ENCODE measurements around the gene IQSEC2. TPM values are rescaled to one million over a fixed set of nuclear protein-coding genes. Genes with fewer than 3 reads are reported as not detected.
A peak's percentile ranks its signal among the peaks of the same experiment; 100 is the strongest.

IQSEC2 gene
- total and polyA plus RNA-seq, 2 donors (not counting 1 experiment from before 2014, with no cell fraction given): 0.58 to 0.94 TPM

- WGBS (ENCODE audit: insufficient coverage): 65% methylated on average over 2 of the region's 2 CpGs
- peaks cover 0 to 25% of the 10 kb centered on the region in 2 experiments for H3K36me3 ChIP-seq (replicated peaks in 1 of 2; ENCODE audit: control extremely low read depth in 1 of 2, control insufficient read depth in 1 of 2, extremely low read depth in 1 of 2, insufficient read depth in 2 of 2, low read length in 1 of 2)
- no peak overlapping the region for H2AFZ ChIP-seq (ENCODE audit: insufficient read depth, low read depth, low read length, poor library complexity, severe bottlenecking)
- CTCF ChIA-PET: no interaction called here
- peaks cover 31 to 34% of the 10 kb centered on the region in 2 donors for H3K4me1 ChIP-seq (ENCODE audit: control insufficient read depth in 2 of 2, insufficient read depth in 2 of 2, low read length in 2 of 2)
- peak overlapping the region in 1 of 2 donors; percentile 97 for H3K27ac ChIP-seq (ENCODE audit: low read length in 2 of 2)
- no peaks in the 10 kb centered on the region for H3K9me3 ChIP-seq (ENCODE audit: control extremely low read depth in 1 of 3, control insufficient read depth in 2 of 3, insufficient read depth in 1 of 3, low read length in 2 of 3)
- H3K27me3 Mint-ChIP-seq: no peaks in the 10 kb centered on the region
- H3K9ac ChIP-seq (ENCODE audit: low read length): peak overlapping the region; percentile 100
- H3K4me3 Mint-ChIP-seq: peak overlapping the region; percentile 96
- POLR2A ChIA-PET: no interaction called here
- H3K4me1 Mint-ChIP-seq: peaks cover 32% of the 10 kb centered on the region
- H3K27ac Mint-ChIP-seq: peak overlapping the region; percentile 71
- ATAC-seq (ENCODE audit: low read depth): no peak
- no peak for TF ChIP-seq EZH2 (IDR thresholded peaks at IDR 0.05; ENCODE audit: borderline replicate concordance, insufficient read depth, low read depth, low read length, poor library complexity, severe bottlenecking)
- no peak for TF ChIP-seq CTCF (IDR thresholded peaks at IDR 0.05)
- H3K9me3 Mint-ChIP-seq (ENCODE audit: insufficient read depth): no peaks in the 10 kb centered on the region
- H3K4me2 ChIP-seq (replicated peaks; ENCODE audit: low read depth, low read length, poor library complexity, severe bottlenecking): peak overlapping the region; percentile 87
- peaks cover 58% of the 10 kb centered on the region for H4K20me1 ChIP-seq (ENCODE audit: control insufficient read depth, insufficient read depth, low read length, poor library complexity, severe bottlenecking)
- DNase-seq: no peak
- peaks cover 61% of the 10 kb centered on the region for H3K79me2 ChIP-seq (ENCODE audit: control insufficient read depth, insufficient read depth, low read length)
- peak overlapping the region; percentile 12 to 100 (median 96) for H3K4me3 ChIP-seq (ENCODE audit: control extremely low read depth in 1 of 5, extremely low read depth in 1 of 5, insufficient read depth in 1 of 5, low read depth in 2 of 5, low read length in 4 of 5)
- intact Hi-C loops (cut with micrococcal nuclease): loop anchor here (10.0 kb wide), 2 partner anchors 148 to 212 kb away; partner anchors contain the start of gene HSD17B10
- H3K27me3 ChIP-seq (replicated peaks in 1 of 4; ENCODE audit: control extremely low read depth in 1 of 4, control insufficient read depth in 3 of 4, insufficient read depth in 4 of 4, low read length in 3 of 4): no peaks in the 10 kb centered on the region
These were observed 58.2 kb downstream of the IQSEC2 start for GRCh38 chrX:53223068-53223693.

Small RNA genes lying within 50 kb of the gene (small RNA-seq; reads per million reads assigned to genes)
- gene RF00019 (ENCODE audit: insufficient read length, low read depth, low replicate concordance): not detected

Other genes starting within 250 kb of the IQSEC2 start
- gene GPR173, start 232.8 kb downstream of the IQSEC2 start, total RNA-seq: 0.17 TPM in 1 of 2 replicates, not detected in the other
- gene GPR173, start 232.8 kb downstream of the IQSEC2 start, polyA plus RNA-seq: 0.12 and 0.50 TPM in 2 replicates
- gene TSPYL2, start 199.2 kb downstream of the IQSEC2 start, total RNA-seq: 112 and 126 TPM in 2 replicates
- 101 and 223 TPM in 2 replicates for gene TSPYL2, start 199.2 kb downstream of the IQSEC2 start, polyA plus RNA-seq
- gene KANTR, start 187.4 kb downstream of the IQSEC2 start, total RNA-seq: 26.8 and 32.6 TPM in 2 replicates
- 6.7 and 7.8 TPM in 2 replicates for gene KANTR, start 187.4 kb downstream of the IQSEC2 start, polyA plus RNA-seq
- 138 and 157 TPM in 2 replicates for gene KDM5C, start 56.4 kb downstream of the IQSEC2 start, total RNA-seq
- 116 and 129 TPM in 2 replicates for gene KDM5C, start 56.4 kb downstream of the IQSEC2 start, polyA plus RNA-seq
- gene SMC1A, start 141.1 kb upstream of the IQSEC2 start, total RNA-seq: 67.6 and 70.0 TPM in 2 replicates
- gene SMC1A, start 141.1 kb upstream of the IQSEC2 start, polyA plus RNA-seq: 17.3 and 21.8 TPM in 2 replicates
- 1.0 and 1.7 TPM in 2 replicates for gene RIBC1, start 141.3 kb upstream of the IQSEC2 start, total RNA-seq
- gene RIBC1, start 141.3 kb upstream of the IQSEC2 start, polyA plus RNA-seq: 0.91 and 0.95 TPM in 2 replicates
- gene HSD17B10, start 152.8 kb upstream of the IQSEC2 start, total RNA-seq: 48.2 and 49.7 TPM in 2 replicates
- gene HSD17B10, start 152.8 kb upstream of the IQSEC2 start, polyA plus RNA-seq: 35.6 and 66.5 TPM in 2 replicates